ENCODE data around the gene GDF7. TPM values are rescaled to one million over a fixed set of nuclear protein-coding genes. Genes with fewer than 3 reads are reported as not detected.

GDF7 gene
- total RNA-seq, 3 donors from 2014 or later (not counting 1 experiment from before 2014, with no cell fraction given), result 0.02 to 0.10 (median 0.05) TPM

DNA sequence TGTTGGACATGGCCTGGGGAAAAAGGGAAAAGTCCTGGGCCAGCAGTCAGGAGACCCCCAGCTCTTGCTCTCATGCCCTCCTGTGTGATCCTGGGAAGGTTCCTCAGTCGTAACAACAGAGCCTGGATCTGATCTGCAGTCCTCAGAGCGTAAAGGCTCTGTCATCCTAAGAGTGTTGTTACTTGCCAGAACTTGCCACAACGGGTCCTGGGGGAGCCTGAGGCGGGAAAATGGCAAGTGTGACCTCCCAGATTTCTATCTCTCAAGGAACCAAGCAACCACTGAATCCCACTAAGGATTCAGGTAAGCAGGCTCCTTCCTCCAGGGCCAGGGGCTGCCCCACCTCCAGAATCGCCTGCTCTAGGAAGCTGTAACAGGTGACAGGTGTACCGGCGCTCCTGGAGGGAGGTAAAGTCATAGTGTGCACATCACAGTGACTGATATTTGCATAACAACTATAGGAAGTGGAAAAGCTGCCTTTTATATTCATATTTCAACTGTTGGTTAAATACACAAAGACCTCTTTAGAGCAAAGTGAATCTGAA, 34.4 kb upstream of the GDF7 start:
- no peak overlapping the region for H3K4me3 Mint-ChIP-seq
- no peak overlapping the region for H3K4me3 ChIP-seq (ENCODE audit: low read length)
- intact Hi-C loops (cut with micrococcal nuclease), result no loop called here
- H3K9me3 Mint-ChIP-seq, result no peaks in the 10 kb centered on the region
- H3K27me3 Mint-ChIP-seq (ENCODE audit: low read depth in 2 of 2), result no peaks in the 10 kb centered on the region
- no peaks in the 10 kb centered on the region for H3K9me3 ChIP-seq (ENCODE audit: control insufficient read depth, insufficient read depth, low read length)
- H3K27ac ChIP-seq (ENCODE audit: low read length), result no peak overlapping the region
- no peak for DNase-seq
- WGBS (ENCODE audit: insufficient coverage), result 77% methylated on average over 4 of the region's 7 CpGs
- H3K27me3 ChIP-seq (ENCODE audit: control insufficient read depth, insufficient read depth, low read length), result no peaks in the 10 kb centered on the region
- H3K36me3 ChIP-seq (ENCODE audit: control insufficient read depth, insufficient read depth, low read length), result peaks cover 13% of the 10 kb centered on the region
- peaks cover 12 to 25% of the 10 kb centered on the region in 2 donors for H3K4me1 Mint-ChIP-seq
- peak overlapping the region in 1 of 2 donors; percentile 21 for H3K27ac Mint-ChIP-seq
- H3K36me3 Mint-ChIP-seq, result no peaks in the 10 kb centered on the region
- ATAC-seq, result no peak
- TF ChIP-seq, protein P1, sequence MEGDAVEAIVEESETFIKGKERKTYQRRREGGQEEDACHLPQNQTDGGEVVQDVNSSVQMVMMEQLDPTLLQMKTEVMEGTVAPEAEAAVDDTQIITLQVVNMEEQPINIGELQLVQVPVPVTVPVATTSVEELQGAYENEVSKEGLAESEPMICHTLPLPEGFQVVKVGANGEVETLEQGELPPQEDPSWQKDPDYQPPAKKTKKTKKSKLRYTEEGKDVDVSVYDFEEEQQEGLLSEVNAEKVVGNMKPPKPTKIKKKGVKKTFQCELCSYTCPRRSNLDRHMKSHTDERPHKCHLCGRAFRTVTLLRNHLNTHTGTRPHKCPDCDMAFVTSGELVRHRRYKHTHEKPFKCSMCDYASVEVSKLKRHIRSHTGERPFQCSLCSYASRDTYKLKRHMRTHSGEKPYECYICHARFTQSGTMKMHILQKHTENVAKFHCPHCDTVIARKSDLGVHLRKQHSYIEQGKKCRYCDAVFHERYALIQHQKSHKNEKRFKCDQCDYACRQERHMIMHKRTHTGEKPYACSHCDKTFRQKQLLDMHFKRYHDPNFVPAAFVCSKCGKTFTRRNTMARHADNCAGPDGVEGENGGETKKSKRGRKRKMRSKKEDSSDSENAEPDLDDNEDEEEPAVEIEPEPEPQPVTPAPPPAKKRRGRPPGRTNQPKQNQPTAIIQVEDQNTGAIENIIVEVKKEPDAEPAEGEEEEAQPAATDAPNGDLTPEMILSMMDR (IDR thresholded peaks at IDR 0.05), result no peak
- peaks cover 15% of the 10 kb centered on the region for H3K4me1 ChIP-seq (ENCODE audit: control insufficient read depth, insufficient read depth, low read length)

DNA sequence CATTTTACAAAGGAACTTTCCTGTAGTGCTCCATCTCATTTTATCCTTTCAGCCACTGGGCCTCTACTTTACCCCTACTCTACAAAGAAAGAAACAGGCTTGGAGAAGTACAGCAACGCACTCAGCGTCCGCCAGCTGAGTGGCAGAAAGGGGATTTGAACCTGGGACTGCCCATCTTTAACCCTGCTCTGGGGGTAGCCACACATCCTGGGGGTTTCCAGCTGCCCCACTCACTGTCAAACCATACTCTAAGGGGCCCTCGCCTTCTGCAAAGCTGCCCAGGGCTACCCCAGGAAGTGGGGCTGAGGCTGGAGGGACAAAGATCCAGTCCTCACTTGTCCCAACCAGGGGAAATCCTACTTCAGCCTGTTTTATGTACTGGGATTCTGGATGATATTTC, 33.9 kb upstream of the GDF7 start:
- DNase-seq (no peak), ATAC-seq (no peak)
- WGBS (ENCODE audit: insufficient coverage), result 96% methylated on average over 4 of the region's 4 CpGs
- H3K27ac Mint-ChIP-seq, result peak overlapping the region; percentile 13 to 21
- H3K9me3 ChIP-seq (ENCODE audit: control insufficient read depth, insufficient read depth, low read length), result no peaks in the 10 kb centered on the region
- no peak overlapping the region for H3K27ac ChIP-seq (ENCODE audit: low read length)
- peaks cover 12 to 25% of the 10 kb centered on the region in 2 donors for H3K4me1 Mint-ChIP-seq
- H3K27me3 Mint-ChIP-seq (ENCODE audit: low read depth in 2 of 2), result no peaks in the 10 kb centered on the region
- peaks cover 17% of the 10 kb centered on the region for H3K36me3 ChIP-seq (ENCODE audit: control insufficient read depth, insufficient read depth, low read length)
- no peaks in the 10 kb centered on the region for H3K9me3 Mint-ChIP-seq
- H3K36me3 Mint-ChIP-seq, result no peaks in the 10 kb centered on the region
- no peak overlapping the region for H3K4me3 Mint-ChIP-seq
- H3K4me3 ChIP-seq (ENCODE audit: low read length), result no peak overlapping the region
- peaks cover 15% of the 10 kb centered on the region for H3K4me1 ChIP-seq (ENCODE audit: control insufficient read depth, insufficient read depth, low read length)
- TF ChIP-seq, protein P1 (IDR thresholded peaks at IDR 0.05), result no peak
- H3K27me3 ChIP-seq (ENCODE audit: control insufficient read depth, insufficient read depth, low read length), result no peaks in the 10 kb centered on the region
- intact Hi-C loops (cut with micrococcal nuclease), result no loop called here

DNA sequence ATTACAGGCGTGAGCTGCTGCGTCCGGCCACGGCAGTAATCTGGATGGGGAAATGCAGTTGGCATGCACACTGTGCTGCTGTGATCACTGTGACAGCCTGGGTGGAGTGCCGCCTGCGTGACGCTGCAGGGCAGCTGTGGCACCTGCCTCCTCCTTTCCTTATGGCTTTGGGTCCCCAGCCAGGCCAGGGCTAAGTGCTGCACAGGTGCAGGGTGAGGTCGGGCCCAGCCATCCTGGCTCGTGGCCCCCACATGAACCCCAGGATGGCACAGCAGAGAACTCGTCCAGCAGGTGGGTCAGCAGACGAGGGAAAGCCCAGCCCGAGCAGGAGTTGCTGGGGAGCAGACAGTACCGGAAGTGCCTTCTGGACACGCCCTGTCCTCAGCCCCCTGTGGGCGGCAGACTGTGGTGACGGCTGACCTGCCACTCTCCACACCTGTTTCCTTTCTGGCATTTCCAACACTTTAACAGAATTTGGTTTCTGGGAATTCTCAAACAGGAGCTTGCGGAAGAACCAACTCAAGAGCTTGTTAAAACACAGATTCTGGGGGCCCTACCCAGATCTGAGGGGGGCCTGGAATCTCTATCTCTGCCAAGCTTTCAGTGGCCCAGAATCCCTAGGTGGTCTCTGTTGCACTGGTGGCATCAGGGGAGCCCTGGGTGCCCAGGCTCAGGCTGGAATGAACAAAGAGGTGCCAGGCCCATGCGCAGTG, 33.0 kb upstream of the GDF7 start:
- ATAC-seq (peak in 2 of 3 donors; percentile 22 to 66), DNase-seq (no peak)
- Mint-ChIP-seq H3K4me1 (peaks cover 12 to 25% of the 10 kb centered on the region in 2 donors), H3K27me3 (ENCODE audit: low read depth in 2 of 2) (no peaks in the 10 kb centered on the region), H3K36me3 (no peaks in the 10 kb centered on the region), H3K27ac (peak overlapping the region; percentile 13 to 79), H3K4me3 (peak overlapping the region; percentile 40), H3K9me3 (no peaks in the 10 kb centered on the region)
- H3K27ac ChIP-seq (ENCODE audit: low read length), result peak overlapping the region; percentile 14
- TF ChIP-seq, protein P1 (IDR thresholded peaks at IDR 0.05), result no peak
- H3K4me3 ChIP-seq (ENCODE audit: low read length), result no peak overlapping the region
- intact Hi-C loops (cut with micrococcal nuclease), result no loop called here
- WGBS (ENCODE audit: insufficient coverage), result 81% methylated on average over 18 of the region's 18 CpGs
- no peaks in the 10 kb centered on the region for H3K9me3 ChIP-seq (ENCODE audit: control insufficient read depth, insufficient read depth, low read length)
- H3K4me1 ChIP-seq (ENCODE audit: control insufficient read depth, insufficient read depth, low read length), result peaks cover 15% of the 10 kb centered on the region
- no peaks in the 10 kb centered on the region for H3K27me3 ChIP-seq (ENCODE audit: control insufficient read depth, insufficient read depth, low read length)
- H3K36me3 ChIP-seq (ENCODE audit: control insufficient read depth, insufficient read depth, low read length), result peaks cover 21% of the 10 kb centered on the region

All from natural killer cell (primary cell).